Measurements from ENCODE around the gene WASF1.

DNA sequence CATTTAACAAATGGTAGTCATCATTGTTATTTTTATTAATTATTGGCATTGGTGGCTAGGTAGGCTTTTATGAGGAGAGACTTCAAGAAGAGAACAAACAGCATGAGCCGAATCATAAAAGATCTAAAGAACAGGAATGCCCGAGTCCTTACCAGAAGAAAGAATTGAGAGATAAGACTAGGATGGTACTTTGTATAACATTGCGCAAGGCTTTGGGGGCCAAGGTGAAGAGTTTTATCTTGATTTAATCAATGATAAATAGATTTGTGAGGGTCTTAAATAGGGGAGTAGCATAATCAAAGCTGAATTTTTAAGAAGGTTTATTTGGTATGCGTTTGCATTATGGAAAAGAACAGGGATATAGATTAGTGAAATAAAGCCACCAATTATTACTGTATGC is 16.2 kb upstream of the WASF1 start:
- TF ChIP-seq, protein P1, sequence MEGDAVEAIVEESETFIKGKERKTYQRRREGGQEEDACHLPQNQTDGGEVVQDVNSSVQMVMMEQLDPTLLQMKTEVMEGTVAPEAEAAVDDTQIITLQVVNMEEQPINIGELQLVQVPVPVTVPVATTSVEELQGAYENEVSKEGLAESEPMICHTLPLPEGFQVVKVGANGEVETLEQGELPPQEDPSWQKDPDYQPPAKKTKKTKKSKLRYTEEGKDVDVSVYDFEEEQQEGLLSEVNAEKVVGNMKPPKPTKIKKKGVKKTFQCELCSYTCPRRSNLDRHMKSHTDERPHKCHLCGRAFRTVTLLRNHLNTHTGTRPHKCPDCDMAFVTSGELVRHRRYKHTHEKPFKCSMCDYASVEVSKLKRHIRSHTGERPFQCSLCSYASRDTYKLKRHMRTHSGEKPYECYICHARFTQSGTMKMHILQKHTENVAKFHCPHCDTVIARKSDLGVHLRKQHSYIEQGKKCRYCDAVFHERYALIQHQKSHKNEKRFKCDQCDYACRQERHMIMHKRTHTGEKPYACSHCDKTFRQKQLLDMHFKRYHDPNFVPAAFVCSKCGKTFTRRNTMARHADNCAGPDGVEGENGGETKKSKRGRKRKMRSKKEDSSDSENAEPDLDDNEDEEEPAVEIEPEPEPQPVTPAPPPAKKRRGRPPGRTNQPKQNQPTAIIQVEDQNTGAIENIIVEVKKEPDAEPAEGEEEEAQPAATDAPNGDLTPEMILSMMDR (conservative IDR thresholded peaks at IDR 0.05 in 1 of 2, IDR thresholded peaks at IDR 0.05 in 1 of 2; ENCODE audit: extremely low read depth in 1 of 2, insufficient read depth in 1 of 2, low read depth in 1 of 2, low read length in 2 of 2) = no peak
- TF ChIP-seq EZH2 (IDR thresholded peaks at IDR 0.05; ENCODE audit: borderline replicate concordance, low read length) = no peak

Measured in mammary epithelial cell (primary cell).